ENCODE results near the gene KIF26B. TPM values are rescaled to one million over a fixed set of nuclear protein-coding genes. Genes with fewer than 3 reads are reported as not detected.

Gene KIF26B
- polyA plus RNA-seq, 4 donors, result 31.8 to 38.0 (median 33.9) TPM

DNA sequence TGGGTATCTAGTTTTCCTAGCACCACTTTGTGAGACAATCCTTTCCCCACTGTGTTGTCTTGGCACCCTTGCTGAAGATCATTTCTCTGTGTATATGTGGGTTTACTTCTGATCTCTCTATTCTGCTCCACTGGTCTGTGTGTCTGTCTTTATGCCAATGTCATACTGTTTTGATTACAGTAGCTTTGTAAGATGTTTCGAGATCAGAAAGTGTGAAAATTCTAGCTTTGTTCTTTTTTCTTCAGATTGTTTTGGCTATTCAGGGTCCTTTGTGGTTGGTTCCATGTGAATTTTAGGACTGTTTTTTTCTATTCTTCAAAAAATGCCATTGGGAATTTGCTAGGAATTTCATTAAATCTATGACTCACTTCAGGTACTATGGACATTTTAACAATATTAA is 116.2 kb downstream of the KIF26B start:
- no peak for DNase-seq (ENCODE audit: low read depth in 4 of 4, low spot score in 3 of 4)

- DNase-seq (ENCODE audit: low read depth in 4 of 4, low spot score in 3 of 4), result no peak
Measured at GRCh38 chr1:245272676-245273075, 117.9 kb downstream of the KIF26B start.

DNA sequence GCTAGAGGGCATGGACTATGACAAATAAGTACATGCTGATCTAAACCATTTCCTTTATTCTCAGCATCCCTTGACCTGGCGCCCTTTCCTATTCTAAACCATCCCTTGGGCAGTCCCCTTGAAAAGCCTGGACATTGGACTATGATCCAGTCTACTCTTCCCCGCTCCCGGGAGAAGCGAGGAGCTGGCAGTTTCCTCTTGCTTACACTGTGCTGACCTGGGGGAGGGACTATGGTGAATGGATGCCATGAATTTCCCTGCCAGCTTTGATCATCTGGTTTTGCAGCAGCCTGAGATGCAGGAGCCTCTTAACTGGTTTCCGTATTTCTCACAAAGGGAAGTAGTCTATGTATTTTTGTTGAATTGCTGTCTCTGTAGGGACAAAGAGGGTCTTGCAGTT is 121.7 kb downstream of the KIF26B start:
- no peak for DNase-seq (ENCODE audit: low read depth in 4 of 4, low spot score in 3 of 4)

DNA sequence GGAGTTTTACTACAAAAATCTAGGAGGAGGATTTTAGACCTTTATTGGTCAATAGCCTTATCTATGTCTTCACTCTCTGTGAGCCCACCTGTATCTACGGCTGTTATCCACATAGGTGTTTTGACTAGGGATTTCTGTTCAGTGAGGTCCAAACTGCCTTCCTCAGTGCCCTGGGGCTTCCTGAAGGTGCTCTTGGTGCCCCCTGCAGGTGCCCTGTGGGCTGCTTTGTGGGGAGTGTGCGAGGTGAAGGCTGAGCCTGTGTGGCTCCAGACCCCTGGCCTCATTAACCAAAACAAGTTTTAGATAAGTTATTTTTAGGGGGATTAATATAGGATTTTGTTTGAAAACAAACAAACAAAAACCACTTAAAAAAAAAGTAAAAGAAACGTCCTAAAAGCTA is 122.5 kb downstream of the KIF26B start:
- DNase-seq (ENCODE audit: low read depth in 4 of 4, low spot score in 3 of 4), result no peak

DNA sequence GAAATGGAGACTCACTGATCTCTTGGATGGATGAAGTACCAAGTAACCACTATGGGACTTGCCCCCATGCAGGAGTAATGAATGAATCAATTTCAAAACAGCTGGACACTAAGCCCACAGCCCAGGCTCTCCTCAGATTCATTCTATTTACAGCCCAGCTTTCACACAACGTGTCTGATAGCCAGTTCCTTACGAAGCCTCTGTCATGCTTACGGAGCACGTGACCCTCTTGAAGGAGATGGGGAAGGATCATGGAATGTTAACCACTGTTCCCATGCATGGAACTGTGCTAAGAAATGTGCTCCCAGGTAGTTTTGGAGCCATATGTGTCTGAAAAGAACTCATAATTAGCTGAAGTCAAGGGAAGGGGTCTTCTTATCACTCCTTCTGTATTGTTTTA is 124.1 kb downstream of the KIF26B start:
- DNase-seq (ENCODE audit: low read depth in 4 of 4, low spot score in 3 of 4), result no peak

GRCh38 chr1:245279346-245279745 is 124.6 kb downstream of the KIF26B start:
- DNase-seq (ENCODE audit: low read depth in 4 of 4, low spot score in 3 of 4), result no peak

- DNase-seq (ENCODE audit: low read depth in 4 of 4, low spot score in 3 of 4), result no peak
Measured at GRCh38 chr1:245283001-245283400, 128.2 kb downstream of the KIF26B start.

GRCh38 chr1:245285168-245285567 is 130.4 kb downstream of the KIF26B start:
- DNase-seq (ENCODE audit: low read depth in 4 of 4, low spot score in 3 of 4), result no peak

DNA sequence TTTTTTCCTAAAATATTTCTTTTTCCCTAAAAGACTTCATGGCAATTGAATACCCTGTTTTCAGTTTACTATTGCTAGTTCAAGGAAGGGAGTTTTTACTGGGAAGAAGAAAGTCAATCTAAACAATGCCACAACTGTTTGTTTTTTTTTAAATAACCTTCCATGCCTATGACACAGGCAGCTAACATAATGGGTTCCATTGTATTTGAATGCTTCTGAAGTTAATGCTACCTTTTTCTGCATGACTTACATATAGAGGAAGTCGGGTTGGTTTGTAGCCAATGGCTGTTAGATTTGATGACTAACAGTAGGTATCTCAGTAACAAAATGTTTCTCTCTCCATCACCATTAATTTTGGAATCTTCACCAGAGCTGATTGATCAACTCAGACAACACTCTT is 134.0 kb downstream of the KIF26B start:
- no peak for DNase-seq (ENCODE audit: low read depth in 4 of 4, low spot score in 3 of 4)

GRCh38 chr1:245290836-245291235 is 136.1 kb downstream of the KIF26B start:
- no peak for DNase-seq (ENCODE audit: low read depth in 4 of 4, low spot score in 3 of 4)

DNA sequence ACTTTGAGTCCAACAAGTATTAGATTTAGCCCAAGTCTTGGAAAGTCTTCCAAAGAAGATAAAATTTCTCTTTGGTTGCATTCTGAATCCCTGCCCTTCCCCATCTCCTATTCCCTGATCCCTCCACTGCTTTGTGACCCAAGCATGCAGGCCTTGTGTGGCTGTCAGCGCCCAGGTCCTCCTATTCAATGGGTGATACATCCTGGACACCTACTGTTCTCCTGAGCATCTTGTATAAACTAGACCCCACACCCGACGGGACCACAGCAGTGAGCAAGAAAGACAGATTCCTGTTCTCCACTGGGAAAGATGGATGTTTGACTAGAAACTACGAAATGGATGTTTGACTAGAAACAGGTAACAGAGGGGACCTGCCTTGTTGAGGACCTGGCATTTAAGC is 136.6 kb downstream of the KIF26B start:
- DNase-seq (ENCODE audit: low read depth in 4 of 4, low spot score in 3 of 4), result no peak

DNA sequence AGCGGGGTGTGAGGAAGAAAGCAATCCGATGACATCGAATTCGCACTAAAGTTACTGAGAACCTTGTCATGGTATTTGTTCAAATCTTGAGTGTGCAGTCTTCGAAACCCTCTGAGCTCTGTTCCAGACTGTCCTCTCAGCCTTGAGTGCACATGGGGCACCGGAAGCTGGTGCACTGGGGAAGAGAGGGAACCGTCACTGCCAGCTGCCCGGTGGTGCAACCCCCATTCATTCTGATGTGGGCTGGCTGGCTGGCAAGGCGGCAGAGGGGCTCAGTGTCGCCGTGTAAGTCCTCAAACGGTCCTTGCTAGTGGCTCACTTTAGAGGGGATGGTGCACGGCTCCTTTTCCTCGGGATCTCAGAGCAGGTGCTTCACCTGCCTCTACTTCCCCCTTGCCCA is 137.4 kb downstream of the KIF26B start:
- no peak for DNase-seq (ENCODE audit: low read depth in 4 of 4, low spot score in 3 of 4)

- DNase-seq (ENCODE audit: low read depth in 4 of 4, low spot score in 3 of 4), result no peak
Measured at GRCh38 chr1:245292553-245292952, 137.8 kb downstream of the KIF26B start.

- DNase-seq (ENCODE audit: low read depth in 4 of 4, low spot score in 3 of 4), result no peak
Measured at GRCh38 chr1:245294020-245294419, 139.2 kb downstream of the KIF26B start.

DNA sequence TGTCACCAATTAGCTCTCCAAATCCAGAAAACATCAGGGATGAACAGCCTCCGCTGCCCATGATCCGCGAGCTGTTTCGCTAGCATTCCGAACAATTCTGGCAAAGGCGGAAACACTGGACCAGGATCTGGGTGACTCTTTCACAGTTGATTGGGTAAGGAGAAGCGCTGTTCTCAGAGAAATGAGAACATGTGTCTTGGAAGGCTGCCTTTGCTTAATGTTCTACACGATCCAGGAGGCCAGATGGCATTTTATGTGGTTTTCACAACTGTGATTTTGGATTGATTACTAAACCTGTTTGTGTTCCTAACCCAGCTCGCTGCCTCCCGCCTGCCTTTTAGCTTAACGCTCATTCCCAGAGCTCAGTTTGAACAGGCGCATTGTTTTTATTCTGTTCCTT is 144.0 kb downstream of the KIF26B start:
- no peak for DNase-seq (ENCODE audit: low read depth in 4 of 4, low spot score in 3 of 4)

DNA sequence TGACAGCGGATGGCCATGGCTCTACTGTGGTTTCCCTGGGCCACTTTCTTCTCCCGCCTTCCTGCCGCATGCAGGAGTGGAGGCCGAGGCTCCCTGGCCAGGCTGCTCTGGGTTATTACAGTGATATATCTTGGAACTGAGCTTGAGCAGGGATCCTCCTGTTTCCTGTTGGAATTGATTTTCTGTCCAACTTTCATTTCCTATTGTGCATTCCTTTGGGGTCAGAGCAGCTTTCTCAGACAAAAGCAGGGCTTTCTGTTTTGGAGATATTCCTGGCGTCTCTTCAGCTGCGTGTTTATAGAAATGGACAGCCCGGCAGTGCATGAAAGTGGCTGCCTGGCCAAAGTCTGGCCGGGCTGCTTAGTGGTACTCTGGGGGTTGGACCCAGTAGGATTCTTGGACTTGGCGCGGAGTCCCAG is 146.4 kb downstream of the KIF26B start:
- no peak for DNase-seq (ENCODE audit: low read depth in 4 of 4, low spot score in 3 of 4)

DNA sequence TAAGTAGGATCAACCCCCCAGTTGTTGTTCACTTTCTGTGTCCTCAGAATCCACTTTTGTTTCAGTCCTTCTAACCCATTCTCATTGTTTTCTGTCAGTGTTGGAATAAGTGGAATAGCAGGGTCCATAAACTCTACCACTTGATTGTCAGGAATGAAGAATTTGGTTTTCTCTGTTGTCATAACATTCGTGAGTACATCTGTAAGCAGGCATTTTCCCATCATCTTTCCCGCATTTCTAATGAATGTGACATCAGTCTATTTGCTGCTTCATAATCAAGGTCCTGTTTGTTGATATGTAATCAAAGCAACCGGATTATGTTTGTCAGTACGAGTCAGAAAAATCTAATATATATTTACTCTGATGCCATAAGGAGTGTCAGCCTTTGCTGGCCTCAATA is 147.1 kb downstream of the KIF26B start:
- no peak for DNase-seq (ENCODE audit: low read depth in 4 of 4, low spot score in 3 of 4)

GRCh38 chr1:245304698-245305097 is 149.9 kb downstream of the KIF26B start:
- DNase-seq (ENCODE audit: low read depth in 4 of 4, low spot score in 3 of 4), result no peak

GRCh38 chr1:245306020-245306419 is 151.2 kb downstream of the KIF26B start:
- DNase-seq (ENCODE audit: low read depth in 4 of 4, low spot score in 3 of 4), result no peak

DNA sequence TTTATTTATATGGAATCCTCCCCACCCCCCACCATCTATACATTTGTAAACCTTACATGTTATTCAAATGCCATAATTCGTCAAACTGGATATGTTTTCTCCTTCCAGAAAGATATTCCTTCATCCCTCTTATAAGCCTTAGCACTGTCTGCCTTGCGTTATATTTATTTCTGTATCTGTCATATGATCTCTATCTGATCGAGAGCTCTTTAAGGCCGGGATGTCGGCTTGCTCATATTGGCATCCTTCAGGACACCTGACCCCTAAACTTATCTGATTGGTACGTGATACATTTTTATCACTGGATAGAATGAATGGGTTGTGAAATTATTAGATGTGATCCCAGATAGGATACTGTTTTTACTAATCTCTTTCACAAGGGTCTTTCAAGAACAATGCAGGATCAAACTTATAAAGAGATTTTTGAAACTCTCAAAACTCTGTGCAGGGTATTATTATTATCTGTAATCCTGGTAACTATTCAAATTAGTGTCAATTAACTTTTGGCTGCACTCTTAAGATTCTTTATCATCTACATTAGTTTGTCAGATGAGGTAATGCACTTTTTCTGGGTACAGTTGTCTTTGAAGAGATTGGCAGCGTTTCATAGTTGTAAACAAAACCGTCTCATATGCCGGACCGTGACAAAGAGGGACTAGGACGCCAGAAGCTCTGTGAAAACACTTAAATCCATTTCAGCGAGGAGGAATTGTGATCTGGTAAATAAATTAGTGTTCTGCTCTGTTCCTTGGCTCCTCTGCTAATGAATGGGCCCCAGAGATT is 152.0 kb downstream of the KIF26B start:
- DNase-seq (ENCODE audit: low read depth in 4 of 4, low spot score in 3 of 4), result no peak

- no peak for DNase-seq (ENCODE audit: low read depth in 4 of 4, low spot score in 3 of 4)
Measured at GRCh38 chr1:245310571-245311531, 156.1 kb downstream of the KIF26B start.
